ENCODE data around the gene FOXD1. TPM values are rescaled to one million over a fixed set of nuclear protein-coding genes. Genes with fewer than 3 reads are reported as not detected.

The FOXD1 gene
- total and polyA plus RNA-seq, 2 of the 8 experiments (the other 6 are each of a cell fraction or from before 2014, with no cell fraction given), result 0.11 to 1.1 TPM

GRCh38 chr5:73424556-73424977 lies 24.0 kb downstream of the FOXD1 start (continued):
- TF ChIP-seq EGR1 (IDR thresholded peaks at IDR 0.05; ENCODE audit: borderline replicate concordance, low read depth, low read length) (no peak), FOSL1 (IDR thresholded peaks at IDR 0.05; ENCODE audit: insufficient read depth, low read depth, low read length) (no peak), SUZ12 (IDR thresholded peaks at IDR 0.05; ENCODE audit: low read length) (no peak), CEBPB (IDR thresholded peaks at IDR 0.05; ENCODE audit: low read depth, low read length) (no peak), TBP (IDR thresholded peaks at IDR 0.05; ENCODE audit: low read depth, low read length) (no peak), YY1 (IDR thresholded peaks at IDR 0.05; ENCODE audit: low read depth, low read length) (no peak), RNF2 (IDR thresholded peaks at IDR 0.05; ENCODE audit: borderline replicate concordance, low read depth, low read length, missing control alignments, poor library complexity, severe bottlenecking) (no peak), BCL11A (IDR thresholded peaks at IDR 0.05; ENCODE audit: low read depth in 2 of 2, low read length in 2 of 2) (no peak), PHF8 (conservative IDR thresholded peaks at IDR 0.05; ENCODE audit: low read depth, low read length) (no peak)

Measured in H1 (cell line).